PFSK-1 (cell line): ENCODE data around the gene EMX1.

Source experiments
- FOXP2 ChIP-seq: optimal IDR thresholded peaks from 2 replicates; pipeline ENCODE3; 2011; ENCODE audit warnings: borderline replicate concordance, control low read depth, inconsistent platforms; ENCODE audit not compliant: insufficient read depth; ENCODE audit errors: extremely low read length, extremely low read depth
- POLR2AphosphoS5 ChIP-seq: IDR thresholded peaks from 2 replicates; pipeline ENCODE4 v1.6.1; 2012; ENCODE audit warnings: low read depth, mild to moderate bottlenecking, control low read depth, low read length, moderate library complexity
- REST ChIP-seq, 2 experiments: IDR thresholded peaks; 2 replicates each; pipeline versions ENCODE4 v1.6.1 to v1.8.0; 2011 to 2012; ENCODE audit warnings: low read depth in 2 of 2, low read length in 2 of 2, control low read depth in 1 of 2, inconsistent platforms in 1 of 2, mild to moderate bottlenecking in 1 of 2, moderate library complexity in 1 of 2; ENCODE audit not compliant: insufficient read depth in 1 of 2
- SIN3A ChIP-seq: IDR thresholded peaks from 2 replicates; pipeline ENCODE4 v1.6.1; 2012; ENCODE audit warnings: mild to moderate bottlenecking, low read length, moderate library complexity, borderline replicate concordance; ENCODE audit not compliant: insufficient read depth
- TAF1 ChIP-seq: IDR thresholded peaks from 2 replicates; pipeline ENCODE4 v1.6.1; 2012; ENCODE audit warnings: low read length, control low read depth, borderline replicate concordance; ENCODE audit not compliant: insufficient read depth

- TF ChIP-seq REST (IDR thresholded peaks at IDR 0.05; ENCODE audit: insufficient read depth in 1 of 2, low read depth in 2 of 2, low read length in 2 of 2) (no peak), POLR2AphosphoS5 (no peak), SIN3A (no peak), TAF1 (no peak), FOXP2 (no peak)
Observed at GRCh38 chr2:72951303-72952095, 34.2 kb downstream of the EMX1 start.
